NCI-H1048 (cell line): ENCODE measurements around the gene MAP4K4.

Source experiments
- DNase-seq: peaks from one replicate; lab custom pipeline; 2025; lab: John Stamatoyannopoulos, UW

Gene MAP4K4

DNA sequence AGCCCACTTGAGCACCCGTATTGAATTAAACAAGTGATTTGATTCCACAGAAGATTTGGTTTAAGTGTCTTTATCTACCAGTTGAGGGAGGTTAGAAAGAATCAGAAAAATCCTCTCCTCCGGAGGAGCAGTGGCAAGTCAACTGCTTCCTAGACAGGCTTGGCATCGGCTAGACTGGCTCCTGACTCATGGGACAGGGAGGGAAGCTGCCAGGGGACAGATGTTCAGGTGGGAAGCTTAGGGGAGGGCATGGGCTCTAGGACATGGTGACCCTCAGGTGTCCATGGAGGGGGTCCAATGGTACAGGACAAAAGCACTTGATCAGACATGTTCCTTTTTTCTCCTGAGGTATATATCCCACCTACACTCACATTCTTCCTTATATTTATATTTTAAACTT, 175.0 kb downstream of the MAP4K4 start:
- DNase-seq = no peak

GRCh38 chr2:101873543-101873942, 176.0 kb downstream of the MAP4K4 start:
- no peak for DNase-seq

DNA sequence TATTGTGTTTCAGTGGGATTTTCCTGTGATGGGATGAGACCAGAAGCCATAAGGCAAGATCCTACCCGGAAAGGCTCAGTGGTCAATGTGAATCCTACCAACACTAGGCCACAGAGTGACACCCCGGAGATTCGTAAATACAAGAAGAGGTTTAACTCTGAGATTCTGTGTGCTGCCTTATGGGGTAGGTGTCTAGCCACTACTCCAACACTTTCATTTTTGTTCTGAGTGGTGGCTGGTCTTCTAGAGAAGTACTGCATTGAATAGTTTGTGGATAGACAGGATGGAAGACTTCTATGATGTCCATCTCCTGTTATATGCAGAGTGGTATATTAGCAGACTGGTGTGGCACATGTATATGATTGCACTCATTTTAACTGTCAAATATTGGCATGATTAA, 176.6 kb downstream of the MAP4K4 start:
- DNase-seq = no peak

DNA sequence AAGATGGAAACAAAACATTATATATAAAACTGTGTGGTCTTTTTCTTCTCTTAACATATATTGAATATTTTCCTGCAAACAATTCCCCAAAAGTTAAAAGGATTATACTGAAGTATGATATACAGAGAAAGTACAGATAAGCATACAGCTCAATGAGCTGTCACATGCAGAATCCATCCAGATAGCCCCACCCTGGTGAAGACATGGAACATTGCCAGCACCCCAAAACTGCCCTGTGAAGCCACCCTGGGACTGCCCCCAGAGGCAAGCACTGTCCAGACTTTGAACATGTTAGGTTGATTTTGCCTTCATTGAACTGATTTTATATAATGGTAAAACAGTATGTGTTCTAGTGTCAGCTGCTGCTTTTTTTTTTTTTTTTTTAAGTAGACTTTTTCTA, 182.0 kb downstream of the MAP4K4 start:
- no peak for DNase-seq

DNA sequence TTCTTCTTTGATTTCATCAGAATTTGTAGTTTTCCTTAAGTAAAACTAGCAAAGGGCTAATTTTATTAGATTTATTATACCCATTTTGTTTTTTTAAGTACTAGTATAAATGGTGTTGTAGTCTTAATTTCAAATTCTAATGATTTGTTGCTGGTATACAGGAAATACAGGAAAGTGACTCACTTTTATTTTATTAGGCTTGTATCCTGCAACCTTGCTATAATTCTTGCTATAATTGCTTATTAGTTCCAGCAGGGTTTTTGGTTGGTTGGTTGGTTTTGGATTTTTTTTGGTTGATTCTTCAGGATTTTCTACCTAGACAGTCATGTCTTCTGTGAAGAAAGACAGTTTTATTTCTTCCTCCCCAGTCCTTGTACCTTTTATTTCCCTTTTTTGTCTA, 183.6 kb downstream of the MAP4K4 start:
- no peak for DNase-seq

DNA sequence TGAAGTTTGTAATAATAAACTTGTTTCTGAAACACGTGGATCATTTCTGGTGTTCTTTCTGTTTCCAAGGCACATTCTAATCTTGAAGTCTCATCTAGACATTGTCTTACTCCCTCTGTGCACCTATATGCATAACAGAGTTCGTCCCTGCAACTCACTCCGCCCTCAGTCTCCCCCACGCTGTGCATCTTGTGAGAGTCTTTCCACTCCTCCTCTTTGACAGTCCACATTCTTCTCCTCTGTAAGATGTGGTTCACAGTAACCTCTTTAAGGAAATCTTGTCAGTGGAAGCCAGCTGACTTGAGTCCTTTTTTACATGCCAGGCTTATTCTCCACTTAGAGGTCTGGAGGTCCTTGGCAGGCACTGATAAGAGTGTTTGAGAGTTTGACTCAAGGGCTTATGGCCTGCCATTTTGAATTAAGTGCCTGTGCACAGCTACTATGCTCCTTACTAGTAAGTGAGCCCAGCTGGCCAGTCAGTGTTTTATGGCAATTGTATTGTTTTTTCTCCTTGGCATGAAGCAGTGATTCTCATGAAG, 185.3 kb downstream of the MAP4K4 start:
- DNase-seq = no peak

DNA sequence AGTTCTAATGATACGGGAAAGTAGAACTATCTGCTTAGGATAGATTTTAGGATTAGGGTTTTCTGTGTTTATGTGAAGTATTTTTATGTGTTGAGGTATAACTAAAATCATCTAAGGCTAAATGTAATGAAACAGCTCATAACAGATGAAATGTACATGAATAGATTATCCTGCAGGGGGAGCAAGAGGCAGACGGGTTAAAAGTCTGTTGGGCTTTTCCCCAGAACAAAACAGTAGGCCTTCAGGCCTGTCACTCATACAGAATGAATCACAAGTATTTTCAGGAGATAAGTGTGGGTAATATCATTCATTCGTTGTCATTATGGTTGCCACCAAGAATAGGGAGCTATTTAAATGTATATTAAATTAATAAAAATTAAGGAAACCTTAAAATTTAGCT, 186.4 kb downstream of the MAP4K4 start:
- DNase-seq = no peak

GRCh38 chr2:101884423-101884822, 186.9 kb downstream of the MAP4K4 start:
- DNase-seq = no peak

DNA sequence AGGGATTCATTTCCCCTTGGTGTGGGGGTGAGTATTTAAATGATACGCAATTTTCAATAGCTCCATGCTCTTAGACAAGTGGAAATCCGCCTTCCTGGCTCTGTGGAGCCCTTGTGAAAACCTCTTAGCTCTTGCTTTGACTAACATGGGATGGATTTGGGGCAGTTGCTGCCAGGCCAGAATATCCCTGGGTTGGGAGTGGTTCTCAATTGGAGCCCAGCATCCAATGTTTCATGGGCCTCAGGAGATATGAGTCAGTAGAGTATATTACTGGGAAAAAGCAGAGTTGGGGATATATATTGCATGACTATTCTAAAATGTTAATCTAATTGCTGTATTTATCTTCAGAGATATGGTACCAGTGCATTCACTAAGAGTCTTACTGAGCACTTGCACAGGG, 189.8 kb downstream of the MAP4K4 start:
- no peak for DNase-seq

DNA sequence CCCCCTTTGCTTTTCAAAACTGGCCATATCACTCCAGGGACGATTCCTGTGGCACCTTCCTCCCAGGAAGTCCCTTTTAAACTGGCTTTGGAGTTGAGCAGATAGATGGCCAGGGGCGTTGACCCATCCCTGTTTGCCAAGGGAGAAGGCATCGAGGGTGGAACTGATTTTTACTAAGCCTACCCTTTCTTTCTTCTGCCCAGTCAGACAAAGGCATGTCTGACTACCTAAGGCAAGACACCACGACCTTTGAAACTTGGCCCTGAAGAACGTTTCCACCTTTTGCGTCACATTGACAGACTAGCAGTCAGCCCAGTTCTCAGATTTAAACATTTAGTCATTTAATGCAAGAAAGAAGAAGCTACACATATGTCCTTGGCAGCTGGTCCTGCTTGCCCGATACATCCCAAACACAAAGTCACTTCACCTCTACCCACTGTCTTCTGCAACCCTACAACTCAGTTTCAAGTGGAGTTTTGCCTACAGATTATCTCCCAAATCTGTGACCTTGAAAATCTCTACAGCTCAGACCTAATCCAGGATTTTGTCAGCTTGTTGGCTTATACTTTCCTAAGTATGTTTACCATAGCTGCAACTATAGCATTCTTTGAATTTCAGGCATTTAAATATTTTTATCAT, 192.1 kb downstream of the MAP4K4 start:
- no peak for DNase-seq

GRCh38 chr2:101892377-101892776, 194.9 kb downstream of the MAP4K4 start:
- DNase-seq = no peak

- no peak for DNase-seq
Measured at GRCh38 chr2:101893681-101894381, 196.3 kb downstream of the MAP4K4 start.

DNA sequence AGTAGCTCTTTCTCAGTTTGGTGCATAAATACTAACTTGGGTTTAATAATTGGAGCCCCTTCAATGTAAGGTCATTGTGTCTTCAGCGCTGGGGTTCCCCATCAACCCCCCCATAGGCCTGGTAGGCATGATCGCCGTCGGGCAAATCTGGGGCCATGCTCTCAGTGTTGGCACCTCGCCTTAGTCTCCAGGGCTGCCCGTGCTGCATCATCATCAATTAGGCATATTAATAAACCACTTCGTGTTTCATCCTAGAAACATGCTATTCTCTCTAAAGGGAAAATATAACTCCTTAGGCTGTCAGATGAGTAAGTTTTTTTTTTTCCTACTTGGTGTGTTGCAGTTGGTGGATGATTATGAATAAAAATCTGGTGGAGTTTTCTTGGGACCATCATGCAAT, 197.5 kb downstream of the MAP4K4 start:
- DNase-seq = no peak

- no peak for DNase-seq
Measured at GRCh38 chr2:101895819-101896322, 198.4 kb downstream of the MAP4K4 start.

GRCh38 chr2:101897301-101897700, 199.8 kb downstream of the MAP4K4 start:
- no peak for DNase-seq

DNA sequence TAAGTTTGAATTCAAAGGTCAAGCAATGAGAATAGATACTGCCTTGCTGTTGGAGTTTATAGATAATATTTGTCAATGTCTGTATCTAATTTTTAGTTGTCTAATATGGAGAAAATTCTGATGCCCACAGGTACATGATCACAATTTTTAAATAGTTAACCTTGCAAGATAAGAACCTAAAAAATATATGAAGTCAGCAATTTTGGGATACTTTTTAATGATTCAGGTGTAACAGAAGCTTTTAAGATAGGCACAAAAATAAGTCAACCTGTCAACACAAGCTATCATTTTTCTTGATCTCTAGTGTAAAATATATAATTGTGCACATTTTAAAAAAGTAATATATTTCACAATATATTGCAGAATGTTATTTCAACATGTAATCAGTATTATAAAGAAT, 201.8 kb downstream of the MAP4K4 start:
- DNase-seq = no peak

DNA sequence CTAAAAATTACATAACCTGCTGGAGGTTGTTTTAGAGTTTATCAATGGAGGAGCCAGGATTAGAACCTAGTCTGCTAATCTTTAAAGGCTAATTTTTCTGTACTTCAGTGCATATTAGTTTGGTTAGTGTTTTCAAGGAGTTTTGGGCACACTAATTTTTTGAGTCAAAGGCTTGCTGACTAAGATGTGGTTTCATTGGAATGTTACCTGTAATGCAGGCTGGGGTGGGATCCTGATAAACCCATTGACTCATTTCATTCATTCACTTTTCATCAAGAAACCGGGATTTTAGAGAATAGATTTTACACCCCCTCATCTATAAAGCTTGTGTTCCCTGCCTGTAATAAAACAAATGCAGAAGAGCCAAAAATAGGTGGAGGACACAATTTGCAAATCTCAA, 202.4 kb downstream of the MAP4K4 start:
- DNase-seq = no peak

DNA sequence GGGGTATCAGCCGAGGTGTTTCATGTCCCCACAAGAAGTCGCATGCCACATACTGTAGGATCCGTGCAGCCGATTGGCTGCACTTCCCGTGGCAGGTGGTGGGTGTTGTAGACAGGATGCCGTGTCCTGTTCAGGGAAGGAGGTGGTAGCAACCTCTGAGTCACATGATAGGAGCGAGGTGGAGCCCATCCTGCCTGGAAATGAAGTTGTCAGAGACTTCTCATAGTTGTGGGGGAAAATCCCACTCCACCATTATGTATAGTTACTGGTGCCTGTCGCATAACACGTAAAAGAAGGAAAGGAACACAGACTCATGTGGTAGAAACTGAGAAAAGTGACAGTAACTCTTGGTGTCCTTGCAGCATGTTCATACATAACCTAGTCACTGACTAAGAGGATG, 202.9 kb downstream of the MAP4K4 start:
- no peak for DNase-seq

- no peak for DNase-seq
Measured at GRCh38 chr2:101901241-101901640, 203.7 kb downstream of the MAP4K4 start.

DNA sequence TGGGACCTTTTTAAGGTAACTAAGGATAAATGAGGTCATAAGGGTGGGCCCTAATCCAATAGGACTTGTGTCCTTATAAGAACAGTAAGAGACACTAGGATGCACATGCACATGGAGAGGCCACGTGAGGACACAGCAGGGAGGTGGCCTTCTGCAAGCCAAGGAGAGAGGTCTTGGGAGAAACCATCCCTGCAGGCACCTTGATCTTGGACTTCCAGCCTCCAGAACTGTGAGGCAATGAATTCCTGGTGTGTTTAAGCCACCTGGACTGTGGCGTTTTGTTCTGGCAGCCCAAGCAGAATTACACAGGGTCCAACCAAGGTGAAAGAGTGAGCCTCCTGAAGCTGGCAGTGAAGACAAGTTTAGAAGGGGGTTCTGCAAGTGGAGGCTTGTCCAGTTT, 204.7 kb downstream of the MAP4K4 start:
- no peak for DNase-seq

DNA sequence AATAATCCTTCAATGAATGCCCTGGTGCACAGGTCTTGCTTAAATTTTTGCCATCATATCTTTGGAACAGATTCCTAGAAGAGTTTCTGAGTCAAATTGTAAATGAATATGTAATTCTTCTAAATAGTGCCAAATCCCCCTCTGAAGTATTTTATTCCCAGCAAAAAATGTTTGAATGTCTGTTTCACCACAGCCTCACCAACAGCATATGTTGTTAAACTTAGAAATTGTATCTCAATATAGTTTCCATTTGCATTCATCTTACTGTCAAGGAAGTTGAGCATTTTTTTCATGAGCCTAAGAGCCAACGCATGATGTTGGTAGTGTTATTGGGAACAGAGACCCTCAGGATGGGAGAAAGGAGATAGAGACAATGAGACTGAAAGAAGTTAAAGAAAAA, 207.4 kb downstream of the MAP4K4 start:
- no peak for DNase-seq

DNA sequence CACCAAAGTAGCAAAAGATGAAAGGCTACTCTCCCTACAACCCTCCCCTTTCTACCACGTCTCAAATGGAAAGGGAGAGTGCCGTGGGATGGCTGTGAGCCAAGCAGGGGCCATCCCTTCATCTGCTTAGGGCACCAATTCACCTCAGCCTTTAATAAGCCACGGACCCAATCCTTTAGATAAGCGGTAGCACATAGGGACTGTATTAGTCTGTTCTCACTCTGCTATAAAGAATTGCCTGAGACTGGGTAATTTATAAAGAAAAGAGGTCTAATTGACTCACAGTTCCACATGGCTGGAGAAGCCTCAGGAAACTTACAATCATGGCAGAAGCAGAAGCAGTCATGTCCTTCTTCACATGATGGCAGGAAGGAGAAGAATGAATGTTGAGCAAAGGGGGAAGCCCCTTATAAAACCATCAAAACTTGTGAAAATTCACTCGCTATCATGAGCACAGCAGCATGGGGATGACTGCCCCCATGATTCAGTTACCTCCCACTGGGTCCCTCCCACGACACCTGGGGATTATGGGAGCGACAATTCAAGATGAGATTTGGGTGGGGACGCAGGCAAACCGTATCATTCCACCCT, 208.3 kb downstream of the MAP4K4 start:
- DNase-seq = no peak

- DNase-seq = no peak
Measured at GRCh38 chr2:101909760-101910159, 212.3 kb downstream of the MAP4K4 start.
